OCI-LY3 (cell line): Measurements from ENCODE around the gene CDHR2.

ENCODE experiments used
- EZH2phosphoT487 ChIP-seq: fragments of 200-600 bp; shearing (Covaris generic); IDR thresholded peaks from 2 replicates; pipeline ENCODE4 v1.6.1; 2018; ENCODE audit warnings: antibody characterized with exemption, mixed run types, low read depth
- TF ChIP-seq, protein P1 (sequence below): fragments of 200-600, 300-600 bp; sonication (generic); IDR thresholded peaks from 2 replicates; pipeline ENCODE4 v1.5.1; 2014; ENCODE audit warnings: antibody characterized with exemption, low read length, low read depth

DNA sequence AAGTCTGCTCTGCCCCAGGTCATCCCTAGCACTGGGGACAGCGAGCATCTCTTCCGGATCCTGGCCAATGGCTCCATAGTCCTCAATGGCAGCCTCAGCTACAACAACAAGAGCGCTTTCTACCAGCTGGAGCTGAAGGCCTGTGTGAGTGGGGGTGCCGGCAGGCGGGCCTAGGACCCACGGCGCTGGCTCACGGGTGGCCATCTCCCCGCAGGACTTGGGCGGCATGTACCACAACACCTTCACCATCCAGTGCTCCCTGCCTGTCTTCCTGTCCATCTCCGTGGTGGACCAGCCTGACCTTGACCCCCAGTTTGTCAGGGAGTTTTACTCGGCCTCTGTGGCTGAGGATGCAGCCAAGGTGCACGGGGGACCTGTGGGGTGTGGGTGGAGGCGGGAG lies 25.9 kb downstream of the CDHR2 start:
- TF ChIP-seq, protein P1, sequence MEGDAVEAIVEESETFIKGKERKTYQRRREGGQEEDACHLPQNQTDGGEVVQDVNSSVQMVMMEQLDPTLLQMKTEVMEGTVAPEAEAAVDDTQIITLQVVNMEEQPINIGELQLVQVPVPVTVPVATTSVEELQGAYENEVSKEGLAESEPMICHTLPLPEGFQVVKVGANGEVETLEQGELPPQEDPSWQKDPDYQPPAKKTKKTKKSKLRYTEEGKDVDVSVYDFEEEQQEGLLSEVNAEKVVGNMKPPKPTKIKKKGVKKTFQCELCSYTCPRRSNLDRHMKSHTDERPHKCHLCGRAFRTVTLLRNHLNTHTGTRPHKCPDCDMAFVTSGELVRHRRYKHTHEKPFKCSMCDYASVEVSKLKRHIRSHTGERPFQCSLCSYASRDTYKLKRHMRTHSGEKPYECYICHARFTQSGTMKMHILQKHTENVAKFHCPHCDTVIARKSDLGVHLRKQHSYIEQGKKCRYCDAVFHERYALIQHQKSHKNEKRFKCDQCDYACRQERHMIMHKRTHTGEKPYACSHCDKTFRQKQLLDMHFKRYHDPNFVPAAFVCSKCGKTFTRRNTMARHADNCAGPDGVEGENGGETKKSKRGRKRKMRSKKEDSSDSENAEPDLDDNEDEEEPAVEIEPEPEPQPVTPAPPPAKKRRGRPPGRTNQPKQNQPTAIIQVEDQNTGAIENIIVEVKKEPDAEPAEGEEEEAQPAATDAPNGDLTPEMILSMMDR = no peak
- TF ChIP-seq EZH2phosphoT487 = no peak
